Liver (tissue), 9 donors: Measurements from ENCODE around the gene SFPQ. TPM values are rescaled to one million over a fixed set of nuclear protein-coding genes. Genes with fewer than 3 reads are reported as not detected.

ENCODE experiments used
- DNase-seq: peaks from one replicate; pipeline ENCODE4 v3.0.0-alpha.2; 2017; ENCODE audit warnings: low spot score
- H3K27ac ChIP-seq, 2 donors: one replicate each; pipeline ENCODE4 v1.7.0; 2013; ENCODE audit warnings: inconsistent platforms in 2 of 2, low read length in 2 of 2, control low read depth in 1 of 2, low read depth in 1 of 2, mild to moderate bottlenecking in 1 of 2
- H3K27me3 ChIP-seq, 4 donors: one replicate each; pipeline versions ENCODE4 v1.6.1 to v1.7.0; 2013; ENCODE audit warnings: low read length in 3 of 4, inconsistent platforms in 1 of 4, mild to moderate bottlenecking in 1 of 4, moderate library complexity in 1 of 4; ENCODE audit not compliant: control insufficient read depth in 4 of 4, insufficient read depth in 4 of 4
- H3K36me3 ChIP-seq, 4 donors: one replicate each; pipeline versions ENCODE4 v1.6.1 to v1.7.0; 2013; ENCODE audit warnings: low read length in 3 of 4, mild to moderate bottlenecking in 3 of 4, low read depth in 1 of 4, moderate library complexity in 1 of 4; ENCODE audit not compliant: control insufficient read depth in 4 of 4, insufficient read depth in 3 of 4
- H3K4me1 ChIP-seq, 4 donors: one replicate each; pipeline versions ENCODE4 v1.6.1 to v1.7.0; 2013; ENCODE audit warnings: low read length in 3 of 4, mild to moderate bottlenecking in 3 of 4, moderate library complexity in 1 of 4; ENCODE audit not compliant: control insufficient read depth in 4 of 4, insufficient read depth in 4 of 4
- H3K4me3 ChIP-seq, 3 donors: one replicate each; pipeline versions ENCODE4 v1.6.1 to v1.7.0; 2013; ENCODE audit warnings: low read length in 3 of 3, control low read depth in 1 of 3, low read depth in 1 of 3, mild to moderate bottlenecking in 1 of 3
- H3K9ac ChIP-seq, 2 donors: one replicate each; pipeline ENCODE4 v1.7.0; 2013; ENCODE audit warnings: low read length in 2 of 2, mild to moderate bottlenecking in 2 of 2, moderate library complexity in 2 of 2, control low read depth in 1 of 2, low read depth in 1 of 2
- H3K9me3 ChIP-seq, 4 donors: one replicate each; pipeline versions ENCODE4 v1.6.1 to v1.7.0; 2013; ENCODE audit warnings: low read length in 3 of 4; ENCODE audit not compliant: control insufficient read depth in 4 of 4
- CTCF ChIP-seq: fragments of 150-350 bp; IDR thresholded peaks from 2 replicates; pipeline ENCODE4 v1.5.1; 2017; ENCODE audit warnings: improper control_type of control experiment, low read depth, low read length; ENCODE audit not compliant: missing input control
- EGR1 ChIP-seq, 2 donors: IDR thresholded peaks; 2 replicates each; pipeline ENCODE4 v1.6.1; 2016 to 2018; ENCODE audit warnings: antibody characterized with exemption in 2 of 2, low read depth in 2 of 2
- FOXA1 ChIP-seq: IDR thresholded peaks from 2 replicates; pipeline ENCODE4 v1.6.1; 2016; ENCODE audit warnings: antibody characterized with exemption
- GABPA ChIP-seq, 2 donors: IDR thresholded peaks in 1 of 2; conservative IDR thresholded peaks in 1 of 2; 2 replicates each; pipeline ENCODE4 v1.6.1; 2016; ENCODE audit warnings: antibody characterized with exemption in 2 of 2, mild to moderate bottlenecking in 1 of 2, moderate library complexity in 1 of 2
- HNF4A ChIP-seq, 2 donors: conservative IDR thresholded peaks; 2 replicates each; pipeline ENCODE4 v1.6.1; 2016; ENCODE audit warnings: antibody characterized with exemption in 2 of 2, mild to moderate bottlenecking in 2 of 2
- NR2F2 ChIP-seq: IDR thresholded peaks from 2 replicates; pipeline ENCODE4 v1.6.1; 2016; ENCODE audit warnings: antibody characterized with exemption
- RAD21 ChIP-seq, 2 donors: IDR thresholded peaks; 2 replicates each; pipeline ENCODE4 v1.6.1; 2016; ENCODE audit warnings: antibody characterized with exemption in 2 of 2, mild to moderate bottlenecking in 2 of 2
- REST ChIP-seq: IDR thresholded peaks from 2 replicates; pipeline ENCODE4 v1.6.1; 2016; ENCODE audit warnings: antibody characterized with exemption, mild to moderate bottlenecking
- RXRA ChIP-seq, 2 donors: IDR thresholded peaks; 2 replicates each; pipeline ENCODE4 v1.6.1; 2017 to 2018; ENCODE audit warnings: antibody characterized with exemption in 2 of 2, mild to moderate bottlenecking in 1 of 2
- TAF1 ChIP-seq: conservative IDR thresholded peaks from 2 replicates; pipeline ENCODE4 v1.6.1; 2016; ENCODE audit warnings: antibody characterized with exemption, mild to moderate bottlenecking
- YY1 ChIP-seq: IDR thresholded peaks from 2 replicates; pipeline ENCODE4 v1.6.1; 2016; ENCODE audit warnings: antibody characterized with exemption, mild to moderate bottlenecking
- WGBS: extraction: QIAGEN DNeasy Blood & Tissue Kit; methylation state at CpG from one replicate; pipeline ENCODE4 v1.1.7; 2013; 5-methylcytosine and 5-hydroxymethylcytosine counted together
- polyA plus RNA-seq, 2 donors: library from polyadenylated mRNA; stranded (reverse) in 1 of 2; unstranded in 1 of 2; fragments of 200-250 nt in 1 of 2; fragments of >200 nt in 1 of 2; fragmentation: Nextera tagmentation in 1 of 2; extraction: Ambion mirVana in 1 of 2; gene quantifications; one replicate each; pipeline versions ENCODE4 v1.2.1 to v1.2.3, GENCODE V29; 2013 to 2015
- total RNA-seq, 2 donors: library from RNA; depleted of rRNA; stranded (reverse); fragments of >200 nt; gene quantifications; one replicate each; pipeline ENCODE4 v1.2.3, GENCODE V29; 2014
- donor health status: healthy.
- donor health status: healthy.
- donor health status: healthy.
- donor health status: healthy.
- donor health status: healthy.

SFPQ gene
- total and polyA plus RNA-seq, 4 donors = 29.7 to 173 (median 66.2) TPM

GRCh38 chr1:35202048-35202719, 9.2 kb upstream of the SFPQ start:
- Histone ChIP-seq H3K27ac (no peak overlapping the region), H3K9me3 (no peaks in the 10 kb centered on the region), H3K9ac (no peak overlapping the region), H3K36me3 (no peaks in the 10 kb centered on the region), H3K4me1 (no peaks in the 10 kb centered on the region), H3K27me3 (no peaks in the 10 kb centered on the region), H3K4me3 (no peak overlapping the region)
- 25% methylated on average over 6 of the region's 6 CpGs for WGBS
- TF ChIP-seq HNF4A (conservative IDR thresholded peaks at IDR 0.05) (peak in 1 of 2 donors; percentile 29), RXRA (IDR thresholded peaks at IDR 0.05) (peak; percentile 7 to 27), FOXA1 (no peak), RAD21 (IDR thresholded peaks at IDR 0.05) (peak; percentile 93 to 95), REST (no peak), CTCF (peak; percentile 86), YY1 (peak; percentile 60)
- DNase-seq = peak; percentile 56

GRCh38 chr1:35201631-35202030, 8.7 kb upstream of the SFPQ start:
- DNase-seq = no peak
- WGBS = 29% methylated on average over 2 of the region's 2 CpGs
- no peak for TF ChIP-seq HNF4A (conservative IDR thresholded peaks at IDR 0.05)
- TF ChIP-seq TAF1 = no peak
- no peak for TF ChIP-seq RXRA (IDR thresholded peaks at IDR 0.05)
- no peak for TF ChIP-seq NR2F2
- no peak for TF ChIP-seq EGR1 (IDR thresholded peaks at IDR 0.05; ENCODE audit: low read depth in 2 of 2)
- TF ChIP-seq GABPA (IDR thresholded peaks at IDR 0.05 in 1 of 2, conservative IDR thresholded peaks at IDR 0.05 in 1 of 2) = no peak
- H3K9me3 ChIP-seq = no peaks in the 10 kb centered on the region
- H3K27me3 ChIP-seq = no peaks in the 10 kb centered on the region
- H3K4me1 ChIP-seq = no peaks in the 10 kb centered on the region
- no peak overlapping the region for H3K9ac ChIP-seq
- H3K36me3 ChIP-seq = no peaks in the 10 kb centered on the region
- no peak overlapping the region for H3K27ac ChIP-seq
- no peak overlapping the region for H3K4me3 ChIP-seq
